Mesenteric fat pad (tissue), 1 donor: ENCODE measurements around the gene KIRREL3. TPM values are rescaled to one million over a fixed set of nuclear protein-coding genes. Genes with fewer than 3 reads are reported as not detected.

Experiments used
- DNase-seq: peaks from one replicate; pipeline ENCODE4 v3.0.0-alpha.2; 2020; ENCODE audit warnings: low spot score
- total RNA-seq: library from RNA; stranded (reverse); fragmentation: NEBNext Ultra II Directional; extraction: Animal tissue kit (Norgen Biotek cat#: 25700); gene quantifications from one replicate; pipeline ENCODE4 v1.2.1, GENCODE V29; 2021
- donor health status: DM: yes; HTN: yes; CAD: no.

The KIRREL3 gene
- total RNA-seq, 1 donor from 2014 or later = 0.13 TPM

GRCh38 chr11:126495281-126496220 lies 505.0 kb downstream of the KIRREL3 start:
- peak; percentile 65 for DNase-seq

GRCh38 chr11:126494831-126495230 lies 505.7 kb downstream of the KIRREL3 start:
- peak; percentile 86 for DNase-seq

GRCh38 chr11:126492331-126493082 lies 508.1 kb downstream of the KIRREL3 start:
- DNase-seq = peak; percentile 82

GRCh38 chr11:126491092-126491491 lies 509.5 kb downstream of the KIRREL3 start:
- DNase-seq = peak; percentile 37

GRCh38 chr11:126489836-126490660 lies 510.5 kb downstream of the KIRREL3 start:
- DNase-seq = peak; percentile 64

GRCh38 chr11:126488591-126489370 lies 511.8 kb downstream of the KIRREL3 start:
- peak; percentile 73 for DNase-seq

- peak; percentile 74 for DNase-seq
These were observed 512.9 kb downstream of the KIRREL3 start for GRCh38 chr11:126487711-126488110.

- DNase-seq = peak; percentile 67
These were observed 514.5 kb downstream of the KIRREL3 start for GRCh38 chr11:126485986-126486635.

GRCh38 chr11:126485021-126485792 lies 515.4 kb downstream of the KIRREL3 start:
- DNase-seq = peak; percentile 18

- no peak for DNase-seq
These were observed 516.3 kb downstream of the KIRREL3 start for GRCh38 chr11:126484266-126484665.

GRCh38 chr11:126483621-126484195 lies 516.9 kb downstream of the KIRREL3 start:
- DNase-seq = peak; percentile 60

GRCh38 chr11:126482586-126483108 lies 517.9 kb downstream of the KIRREL3 start:
- DNase-seq = peak; percentile 64

GRCh38 chr11:126481303-126481680 lies 519.3 kb downstream of the KIRREL3 start:
- peak; percentile 35 for DNase-seq

GRCh38 chr11:126480410-126481302 lies 519.9 kb downstream of the KIRREL3 start:
- DNase-seq = no peak

- no peak for DNase-seq
These were observed 520.6 kb downstream of the KIRREL3 start for GRCh38 chr11:126480015-126480409.

- DNase-seq = no peak
These were observed 521.2 kb downstream of the KIRREL3 start for GRCh38 chr11:126479178-126479930.

- DNase-seq = no peak
These were observed 522.1 kb downstream of the KIRREL3 start for GRCh38 chr11:126478466-126478865.
